GM12891 (cell line): ENCODE data around the gene CLN5.

Source experiments
- POLR2A ChIP-seq: IDR thresholded peaks from 2 replicates; pipeline ENCODE4 v1.6.1; 2011; ENCODE audit warnings: low read depth, low read length, control low read depth
- POLR2AphosphoS5 ChIP-seq: IDR thresholded peaks from 2 replicates; pipeline ENCODE4 v1.6.1; 2011; ENCODE audit warnings: low read depth, low read length, control low read depth
- SPI1 ChIP-seq: IDR thresholded peaks from 2 replicates; pipeline ENCODE4 v1.6.1; 2011; ENCODE audit warnings: low read depth, low read length, control low read depth
- TAF1 ChIP-seq: IDR thresholded peaks from 2 replicates; pipeline ENCODE4 v1.6.1; 2011; ENCODE audit warnings: low read depth, low read length, control low read depth

- TF ChIP-seq POLR2A (no peak), TAF1 (no peak), POLR2AphosphoS5 (no peak), SPI1 (no peak)
Observed at GRCh38 chr13:76976490-76976889, 15.4 kb upstream of the CLN5 start.
